NCI-H524 treated with DMSO at 0.1 percent for 48 hours (cell line): ENCODE data around the gene ABHD10.

ENCODE experiments used
- DNase-seq: peaks from one replicate; lab custom pipeline; 2025; lab: John Stamatoyannopoulos, UW

ABHD10 gene

DNA sequence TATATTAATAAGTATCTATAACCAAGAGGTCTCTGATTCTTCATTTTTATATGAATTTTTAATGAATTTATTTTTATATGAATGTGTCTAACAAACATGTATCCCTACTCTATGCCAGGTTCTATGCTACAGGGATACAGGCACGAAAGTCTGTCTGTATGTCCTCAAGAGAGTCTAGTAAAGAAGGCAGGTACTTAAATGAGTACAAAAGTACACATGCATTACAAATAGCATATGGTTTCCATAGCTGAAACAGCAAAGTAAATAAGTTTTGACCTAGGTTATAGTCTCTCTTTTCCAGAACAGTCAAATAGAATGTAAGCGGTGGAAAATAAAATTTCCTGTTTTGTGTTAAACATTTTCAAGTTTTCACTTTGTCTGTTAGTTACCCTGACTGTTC lies 13.3 kb upstream of the ABHD10 start:
- DNase-seq, result no peak

DNA sequence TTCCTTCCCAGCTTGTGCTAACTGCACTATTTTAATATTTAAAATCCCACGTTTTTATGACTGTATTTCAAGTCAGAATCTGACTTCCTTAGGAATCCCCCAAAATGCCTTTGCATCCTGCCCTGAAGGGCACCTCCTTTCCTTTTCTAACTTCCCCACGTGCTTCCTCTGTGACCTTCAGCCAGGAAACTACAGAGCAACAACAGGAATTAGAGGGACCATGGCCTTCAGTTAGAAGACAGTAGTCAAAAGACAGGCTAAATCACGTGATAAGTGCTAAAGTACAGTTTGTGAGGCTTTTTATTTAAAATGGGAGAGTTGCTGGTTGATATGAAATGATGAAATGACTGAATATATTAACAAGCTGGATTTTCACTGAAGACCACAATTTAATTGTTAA lies 11.8 kb upstream of the ABHD10 start:
- no peak for DNase-seq

DNA sequence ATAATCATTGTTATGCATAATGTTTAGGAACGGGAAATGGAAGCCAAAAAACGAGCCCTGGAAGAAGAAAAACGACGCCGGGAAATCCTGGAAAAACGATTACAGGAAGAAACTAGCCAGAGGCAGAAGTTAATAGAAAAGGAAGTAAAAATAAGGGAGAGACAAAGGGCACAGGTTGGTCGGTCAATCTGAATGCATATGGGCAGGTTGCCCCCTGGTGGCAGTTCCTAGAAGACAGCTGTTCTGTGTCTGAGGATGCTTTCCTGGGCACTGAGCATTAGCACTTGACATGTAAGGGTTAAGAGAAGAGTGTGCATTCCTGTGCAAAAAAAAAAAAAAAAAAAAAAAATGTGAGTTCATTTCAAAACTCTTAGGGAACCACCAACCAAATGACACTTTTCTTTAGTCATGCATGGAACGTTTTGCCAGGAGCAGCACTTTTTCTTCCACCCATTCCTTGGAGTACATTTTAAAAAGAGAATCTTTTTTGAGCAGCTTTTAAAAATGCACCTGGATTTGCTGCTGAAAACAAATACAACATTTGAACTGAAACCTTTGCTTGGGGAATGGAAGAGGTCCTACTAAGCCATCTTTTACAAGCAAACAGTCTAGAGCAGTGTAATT lies 11.1 kb upstream of the ABHD10 start:
- peak; percentile 26 for DNase-seq

DNA sequence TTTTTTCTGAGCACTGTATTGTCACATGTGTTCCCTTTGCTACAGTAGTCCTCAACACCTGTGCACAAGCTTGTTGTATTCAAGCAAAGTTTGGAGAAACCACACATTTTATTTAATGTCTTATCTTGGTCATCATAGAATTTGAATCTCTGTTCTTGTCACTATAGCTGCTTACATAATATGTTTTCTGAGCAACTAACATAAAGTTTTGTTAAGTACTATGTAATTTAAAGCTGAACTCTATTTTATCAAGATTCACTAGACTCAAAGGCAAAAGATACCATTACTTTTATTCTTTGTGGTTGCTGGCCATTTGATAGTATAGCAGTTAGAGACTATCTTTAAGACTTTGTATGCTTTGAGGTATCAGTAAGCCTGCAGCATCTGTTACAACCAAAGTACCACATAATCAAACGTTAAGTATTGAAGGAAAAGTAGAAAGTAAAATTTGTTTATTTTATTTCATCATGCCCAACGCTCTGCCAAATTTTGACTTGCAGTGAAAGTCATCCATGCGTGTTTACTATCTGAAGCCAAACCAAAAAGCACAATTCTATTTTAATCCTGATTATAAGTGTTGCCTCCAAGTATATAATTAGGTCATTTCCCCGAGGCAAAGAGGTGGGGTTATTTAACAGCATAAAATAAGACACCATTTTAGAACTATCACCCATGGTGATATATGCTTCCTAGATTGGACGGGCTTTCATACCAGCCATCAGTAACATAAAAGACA lies 10.3 kb upstream of the ABHD10 start:
- DNase-seq, result no peak

DNA sequence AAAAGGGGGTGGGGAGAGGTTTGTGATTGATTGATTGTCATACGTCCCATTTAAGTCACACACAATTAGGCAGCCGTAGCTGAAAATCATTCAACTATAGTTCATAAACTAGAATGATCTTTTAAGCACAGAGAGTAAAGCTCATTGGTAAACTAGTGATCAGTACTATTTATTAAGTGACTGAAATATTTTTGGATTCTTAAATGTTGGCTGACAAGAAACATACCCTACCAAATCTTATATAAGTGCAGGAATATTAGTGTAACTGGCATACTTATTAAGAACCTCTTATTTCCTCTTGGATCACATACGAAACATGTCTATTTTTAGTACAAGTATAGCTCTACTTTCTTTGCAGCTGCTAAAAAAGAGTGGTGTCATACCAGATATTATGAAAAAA lies 8.4 kb upstream of the ABHD10 start:
- no peak for DNase-seq

DNA sequence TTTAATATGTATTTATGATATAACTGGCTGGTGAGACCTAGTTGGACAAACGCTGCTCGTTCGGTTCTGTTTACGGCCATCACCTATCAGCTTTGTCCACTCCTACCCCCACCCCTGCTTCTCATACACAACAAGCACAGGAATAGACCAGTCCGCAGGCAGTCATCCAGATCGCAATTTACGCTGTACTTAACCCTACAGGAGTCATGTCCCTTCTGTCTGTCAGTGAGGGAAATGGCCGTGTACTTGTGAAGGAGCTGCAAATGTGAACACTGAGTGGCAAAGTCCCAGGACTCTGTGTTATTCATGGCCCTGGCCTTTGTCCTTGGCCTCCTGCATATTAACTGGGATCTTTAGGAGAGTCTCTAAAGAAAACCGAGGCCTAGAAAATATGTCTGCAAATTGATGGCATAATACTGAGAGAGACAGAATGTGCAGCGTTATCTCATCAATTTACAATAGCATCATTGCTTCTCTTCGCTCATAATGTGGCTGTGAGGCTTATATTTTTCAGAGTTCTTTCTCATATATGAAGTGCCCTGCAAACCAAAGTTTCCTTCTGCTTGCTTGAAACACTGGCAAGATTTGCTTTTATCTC lies 7.2 kb upstream of the ABHD10 start:
- no peak for DNase-seq

DNA sequence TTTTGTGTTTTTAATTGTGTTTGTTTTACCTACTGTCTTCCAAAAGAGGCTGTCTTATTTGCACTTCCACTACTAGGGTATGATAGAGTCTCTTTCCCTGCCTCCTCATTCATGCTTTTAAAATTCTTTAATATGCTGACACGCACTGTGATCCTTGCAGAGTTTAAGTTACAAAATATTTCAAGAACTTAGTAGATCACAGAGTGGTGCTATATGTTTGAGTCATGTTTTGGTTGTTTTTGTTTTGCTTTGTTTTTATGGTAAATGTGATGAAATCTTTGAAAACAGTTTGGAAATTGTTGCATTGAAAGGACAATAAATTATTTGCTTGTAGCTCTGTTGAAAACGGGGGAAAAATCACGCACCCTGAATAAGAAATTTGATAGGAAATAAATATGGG lies 5.9 kb upstream of the ABHD10 start:
- no peak for DNase-seq

DNA sequence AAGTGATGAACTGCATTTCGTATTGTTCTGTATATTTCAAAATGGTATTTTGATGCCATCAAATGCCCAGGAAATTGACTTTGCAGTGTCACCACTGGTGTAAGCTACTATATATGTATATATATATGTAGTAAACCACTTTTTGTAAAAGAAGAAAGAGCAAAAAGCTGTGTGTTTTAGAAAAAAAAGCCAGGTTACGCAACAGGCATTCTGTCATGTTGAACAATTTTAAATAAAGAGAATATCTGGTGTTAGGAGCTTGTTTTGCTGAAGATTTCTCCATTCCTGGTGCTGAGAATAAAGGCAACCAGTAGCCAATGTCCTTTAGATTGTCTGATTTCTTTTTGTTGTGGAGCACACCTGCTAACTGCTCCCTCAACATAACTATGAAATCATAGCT lies 3.7 kb upstream of the ABHD10 start:
- DNase-seq, result no peak

DNA sequence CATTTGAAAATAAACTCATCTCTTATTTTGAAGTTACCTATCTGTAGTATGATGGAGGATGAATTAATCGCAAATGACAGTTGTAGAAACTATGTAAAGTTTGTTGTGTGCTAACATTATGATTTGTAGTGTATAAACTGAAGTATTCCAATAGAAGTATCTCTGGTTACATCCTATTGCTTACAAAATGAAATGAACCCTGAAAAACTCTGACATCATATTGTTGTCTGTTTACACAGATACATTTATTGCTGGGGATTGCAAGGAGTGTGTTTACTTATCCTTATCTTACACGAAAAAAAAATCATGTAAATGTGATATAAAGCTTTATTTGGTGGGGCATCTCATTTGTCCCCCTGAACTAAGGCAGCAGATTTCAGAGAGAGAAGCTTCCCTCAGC lies 2.6 kb upstream of the ABHD10 start:
- DNase-seq, result no peak

DNA sequence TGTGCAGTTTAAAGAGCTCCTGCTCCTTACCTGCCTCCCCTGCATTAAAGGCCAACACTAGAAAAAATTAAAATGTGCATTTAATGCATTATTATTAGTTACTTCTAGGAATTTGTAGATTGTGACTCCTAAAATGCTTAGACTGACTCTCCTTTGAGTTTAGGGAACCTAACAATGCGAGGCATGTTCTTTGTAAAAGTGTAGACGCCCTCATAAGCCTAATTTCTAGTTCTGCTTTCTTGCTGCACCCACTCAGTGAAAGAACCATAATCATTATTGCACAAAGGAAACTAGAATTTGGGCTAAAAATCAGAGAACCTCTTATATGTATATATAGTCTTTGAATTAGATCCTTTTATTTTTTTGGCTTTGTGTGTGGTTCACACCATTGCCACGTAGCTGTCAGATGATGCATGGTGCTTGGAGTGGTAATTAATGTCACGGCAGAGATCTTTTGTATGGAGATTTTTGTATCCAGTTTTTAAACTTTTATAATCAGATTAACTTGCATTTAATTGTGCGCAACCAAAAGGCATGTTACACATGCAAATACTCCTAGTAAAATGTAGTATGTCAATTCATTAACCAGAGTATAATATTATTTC lies 710 bp downstream of the ABHD10 start:
- no peak for DNase-seq

DNA sequence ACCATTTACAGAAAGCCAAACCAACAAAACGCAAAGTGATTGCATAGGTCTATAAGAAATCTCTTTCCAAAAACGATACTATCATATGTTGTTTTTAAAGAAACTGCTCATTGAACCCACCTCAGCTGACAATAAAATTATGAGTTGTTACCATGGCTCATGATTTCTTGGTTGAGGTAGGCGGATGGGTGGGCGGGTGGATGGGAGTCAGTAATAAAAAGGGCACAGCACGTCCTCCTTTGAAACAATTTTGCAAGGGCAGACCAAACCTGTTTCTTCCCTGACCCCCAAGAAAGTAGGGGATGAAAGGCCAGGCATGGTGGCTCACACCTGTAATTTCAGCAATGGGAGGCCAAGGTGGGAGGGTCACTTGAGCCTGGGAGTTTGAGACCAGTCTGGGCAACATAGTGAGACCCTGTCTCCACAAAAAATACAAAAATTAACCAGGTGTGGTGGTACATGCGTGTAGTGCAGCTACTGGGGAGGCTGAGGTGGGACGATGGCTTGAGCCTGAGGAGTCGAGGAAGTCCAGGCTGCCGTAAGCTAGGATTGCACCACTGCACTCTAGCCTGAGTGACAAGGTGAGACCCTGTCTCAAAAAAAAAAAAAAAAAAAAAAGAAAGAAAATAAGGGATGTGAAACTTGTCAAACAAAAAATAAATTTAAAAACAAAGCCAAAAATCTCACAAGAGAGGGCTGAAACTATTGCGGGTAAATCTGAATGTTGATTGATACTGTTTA lies 2.1 kb downstream of the ABHD10 start:
- DNase-seq, result no peak

DNA sequence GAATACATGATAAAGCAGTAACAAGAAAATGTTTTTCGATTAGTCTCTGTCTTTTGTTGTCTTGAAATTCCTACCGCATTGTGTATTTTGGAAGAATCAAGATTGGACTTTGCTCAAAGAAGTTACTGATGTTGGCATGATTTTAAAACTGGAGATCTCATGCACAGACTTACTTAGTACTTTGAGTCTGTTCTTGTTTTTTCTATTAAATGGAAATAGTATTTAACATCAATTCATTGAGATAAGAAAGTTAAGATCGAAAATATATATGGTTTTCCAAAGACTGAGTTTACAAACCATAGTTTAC lies 2.6 kb downstream of the ABHD10 start:
- DNase-seq, result no peak

DNA sequence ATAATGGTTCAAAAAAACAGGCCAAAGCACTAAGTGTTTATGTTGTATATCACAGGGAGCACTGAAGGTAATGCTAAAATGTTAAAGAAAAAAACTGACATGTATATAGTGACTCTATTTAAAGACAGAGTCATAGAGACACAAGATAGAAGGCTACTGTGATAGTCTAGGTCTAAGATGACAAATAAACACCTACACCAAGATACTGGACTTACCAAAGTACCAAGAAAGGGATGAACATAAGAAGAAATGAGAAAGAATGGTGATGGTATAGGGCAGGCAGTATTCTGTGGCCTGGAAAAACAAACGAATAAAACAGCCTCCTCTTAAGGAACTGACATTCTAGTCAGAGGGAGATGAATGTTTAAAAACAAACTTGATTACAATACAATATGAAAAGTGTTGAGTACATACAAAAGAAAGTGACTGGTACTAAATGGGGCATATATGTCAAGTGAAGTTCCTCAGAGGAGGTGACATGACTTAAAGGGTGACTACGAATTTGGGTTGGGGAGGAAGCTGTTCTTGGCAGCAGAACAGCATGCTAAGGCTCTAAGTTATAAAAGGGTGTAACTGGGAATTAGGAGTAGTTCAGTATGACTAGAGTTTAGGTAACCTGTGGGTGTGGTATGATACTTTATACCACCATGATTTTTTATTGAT lies 5.9 kb downstream of the ABHD10 start:
- no peak for DNase-seq

DNA sequence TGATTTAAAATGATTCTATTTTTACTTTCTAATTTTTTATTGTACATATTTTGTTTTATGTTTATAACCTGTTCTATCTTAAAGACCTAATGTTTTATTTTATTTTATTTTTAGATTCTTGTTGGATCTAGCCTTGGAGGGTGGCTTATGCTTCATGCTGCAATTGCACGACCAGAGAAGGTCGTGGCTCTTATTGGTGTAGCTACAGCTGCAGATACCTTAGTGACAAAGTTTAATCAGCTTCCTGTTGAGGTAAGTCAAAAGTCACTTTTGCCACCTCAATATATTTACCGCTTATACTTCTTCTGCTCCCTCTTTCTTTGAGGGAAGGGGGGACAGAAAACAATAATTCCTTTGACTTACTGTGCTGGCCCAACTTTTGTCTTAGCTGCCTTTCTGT lies 8.0 kb downstream of the ABHD10 start:
- DNase-seq, result no peak

DNA sequence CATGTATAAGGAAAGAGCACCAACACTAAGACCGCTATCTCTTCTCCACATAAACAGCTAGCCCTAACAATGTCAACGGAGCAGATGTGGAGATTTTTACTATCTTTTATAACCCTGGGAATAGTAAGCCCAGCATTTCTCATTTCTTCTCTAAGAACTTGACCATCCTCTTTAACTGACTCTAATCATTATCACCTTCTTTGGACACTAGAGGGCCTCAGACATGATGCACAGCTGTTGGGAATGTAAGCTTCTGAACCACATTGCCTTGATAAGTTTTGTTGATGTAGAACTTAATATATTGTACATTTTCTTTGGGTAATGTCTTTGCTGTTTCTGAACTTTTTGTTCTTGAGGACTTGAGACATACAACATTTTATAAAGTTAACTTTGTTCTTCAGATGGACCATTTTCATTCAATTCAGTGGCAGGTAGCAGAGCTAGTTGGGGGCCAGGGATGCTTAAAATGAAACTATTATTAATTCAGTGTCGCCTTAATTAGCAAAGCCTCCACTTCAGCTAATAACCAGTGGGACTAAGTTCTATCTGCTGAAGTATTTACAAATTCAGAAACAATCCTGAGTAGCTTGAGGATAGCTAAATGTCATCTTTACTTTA lies 10.3 kb downstream of the ABHD10 start:
- DNase-seq, result peak; percentile 37

DNA sequence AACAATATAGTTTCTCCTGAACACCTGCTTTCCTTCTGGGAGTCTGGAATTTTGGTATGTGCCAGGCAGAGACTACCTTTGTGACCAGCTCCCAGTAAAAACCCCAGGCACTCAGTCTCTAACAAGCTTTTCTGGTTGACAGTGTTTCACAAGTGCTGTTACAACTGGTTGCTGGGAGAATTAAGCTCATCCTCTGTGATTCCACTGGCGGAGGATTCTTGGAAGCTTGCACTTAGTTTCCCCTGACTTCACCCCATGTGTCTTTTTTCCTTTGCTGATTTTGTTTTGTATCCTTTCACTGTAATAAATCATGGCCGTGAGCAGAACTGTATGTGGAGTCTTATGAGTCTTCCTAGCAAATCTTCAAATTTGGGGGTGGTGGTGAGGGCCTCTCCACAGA lies 14.2 kb downstream of the ABHD10 start:
- DNase-seq, result no peak

DNA sequence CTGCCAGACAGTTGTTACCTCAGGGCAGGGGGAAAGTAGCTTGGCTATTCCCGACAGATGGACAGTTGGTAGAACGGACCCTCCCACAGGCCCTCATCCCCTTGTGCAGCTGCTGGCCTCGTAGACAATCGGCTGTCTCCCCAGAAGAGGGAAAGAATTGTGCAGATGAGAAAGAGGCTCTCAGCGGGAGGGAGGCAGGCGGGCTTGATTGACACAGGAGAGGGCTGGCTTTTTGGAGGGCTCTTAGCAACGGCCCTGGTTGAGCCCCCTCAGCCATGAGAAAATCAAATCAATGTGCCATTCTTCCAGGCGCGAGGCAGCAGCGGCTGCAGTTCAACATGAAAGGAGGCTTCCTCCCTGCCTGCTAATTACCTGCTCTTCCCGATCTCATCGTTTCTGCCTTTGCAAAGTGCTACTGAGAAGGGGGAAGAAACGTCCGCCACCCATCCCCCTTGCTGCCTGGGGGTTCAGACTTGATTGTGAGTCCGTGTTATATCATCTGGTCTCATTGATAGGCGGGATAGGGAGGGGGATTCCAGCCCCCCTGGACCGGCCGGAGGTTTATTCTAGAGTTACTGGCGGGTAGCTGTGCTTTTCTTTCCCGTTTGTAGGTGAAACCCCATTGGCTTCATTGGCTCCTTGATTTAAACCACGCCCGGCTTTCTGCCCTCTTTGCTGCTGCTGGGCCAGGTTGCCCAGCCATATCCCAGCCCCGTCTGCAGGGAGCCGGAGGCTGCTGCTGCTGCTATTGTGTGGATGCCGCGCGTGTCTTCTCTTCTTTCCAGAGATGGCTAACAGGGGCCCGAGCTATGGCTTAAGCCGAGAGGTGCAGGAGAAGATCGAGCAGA lies 20.0 kb downstream of the ABHD10 start, which contains the start of gene TAGLN3:
TSS of gene TAGLN3 (plus strand) at position 287 of the 848 bp plus-strand sequence. CDS start at position 788, 501 bp downstream.
- peak; percentile 99 for DNase-seq

DNA sequence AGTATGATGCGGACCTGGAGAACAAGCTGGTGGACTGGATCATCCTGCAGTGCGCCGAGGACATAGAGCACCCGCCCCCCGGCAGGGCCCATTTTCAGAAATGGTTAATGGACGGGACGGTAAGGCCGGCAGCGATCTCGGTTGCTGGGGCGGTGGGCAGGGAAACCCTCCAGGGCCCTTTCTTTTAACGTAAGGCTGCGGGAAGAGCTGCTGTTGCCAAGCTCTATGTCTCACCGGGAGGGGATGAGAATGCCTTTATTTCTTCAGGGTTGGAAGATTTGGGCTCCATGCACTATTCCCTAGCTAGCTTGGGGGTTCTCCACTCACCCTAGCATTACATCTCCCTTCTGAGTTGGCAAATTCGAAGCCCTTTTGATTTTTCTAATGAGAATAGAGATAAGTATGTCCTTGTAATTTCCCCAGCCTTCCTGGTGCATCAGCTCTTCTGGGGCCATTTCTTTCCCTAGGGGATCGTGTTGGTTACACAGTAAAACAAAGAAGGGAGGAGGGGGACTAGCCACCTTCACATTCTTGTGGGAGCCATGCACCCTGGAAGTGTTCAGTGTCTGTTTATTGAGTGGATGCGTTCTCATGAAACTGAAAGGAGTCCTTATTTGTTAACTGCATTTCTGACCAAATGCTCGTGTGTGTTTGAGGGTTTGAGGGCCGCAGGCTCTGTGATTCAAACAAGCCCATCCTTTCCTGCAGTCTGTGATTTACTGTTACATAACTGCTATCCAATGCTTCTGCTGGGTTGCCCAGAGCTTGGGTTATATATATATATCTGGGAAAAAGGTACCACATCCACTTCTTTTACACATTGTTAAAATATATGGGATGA lies 20.9 kb downstream of the ABHD10 start:
- DNase-seq, result no peak

DNA sequence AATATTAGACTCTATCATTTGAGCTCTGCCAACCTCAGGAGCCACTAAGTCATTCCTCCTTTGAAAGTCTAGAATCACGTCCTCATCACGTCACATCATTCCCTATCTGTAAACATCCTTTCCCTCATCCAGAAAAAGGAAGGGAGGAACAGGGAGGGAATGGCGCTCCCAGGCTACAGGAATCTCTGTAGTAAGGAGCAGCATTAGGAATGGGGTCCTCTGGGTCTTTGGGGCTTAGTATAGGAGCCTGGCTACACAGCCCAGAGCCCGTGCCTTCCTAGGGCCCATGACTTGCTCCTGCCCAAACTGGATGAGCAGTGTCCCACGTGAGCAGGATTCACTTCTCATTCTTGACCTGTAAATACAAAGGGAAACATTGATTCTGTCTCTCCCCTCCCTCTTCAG lies 21.5 kb downstream of the ABHD10 start:
- no peak for DNase-seq

DNA sequence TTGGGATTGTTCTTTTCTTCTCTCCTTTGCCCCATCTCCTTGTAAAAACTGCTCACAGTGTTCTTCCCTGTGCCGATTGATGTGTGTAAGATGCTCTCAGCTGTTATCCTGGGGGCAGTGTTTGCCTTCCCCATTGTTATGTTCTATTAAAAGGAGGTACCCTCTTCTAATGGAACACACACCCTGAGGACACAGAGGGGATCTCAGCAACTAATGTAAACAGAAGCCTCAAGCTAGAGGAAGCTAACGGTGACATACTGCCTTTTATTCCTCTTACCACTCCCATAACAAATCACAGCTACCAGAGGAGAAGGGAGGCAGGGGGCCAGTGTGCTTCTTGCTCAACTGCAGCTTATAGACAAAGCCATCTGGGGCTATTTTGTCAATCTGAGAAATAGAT lies 22.1 kb downstream of the ABHD10 start:
- DNase-seq, result no peak
